ENCODE results near the gene TSKS.

DNA sequence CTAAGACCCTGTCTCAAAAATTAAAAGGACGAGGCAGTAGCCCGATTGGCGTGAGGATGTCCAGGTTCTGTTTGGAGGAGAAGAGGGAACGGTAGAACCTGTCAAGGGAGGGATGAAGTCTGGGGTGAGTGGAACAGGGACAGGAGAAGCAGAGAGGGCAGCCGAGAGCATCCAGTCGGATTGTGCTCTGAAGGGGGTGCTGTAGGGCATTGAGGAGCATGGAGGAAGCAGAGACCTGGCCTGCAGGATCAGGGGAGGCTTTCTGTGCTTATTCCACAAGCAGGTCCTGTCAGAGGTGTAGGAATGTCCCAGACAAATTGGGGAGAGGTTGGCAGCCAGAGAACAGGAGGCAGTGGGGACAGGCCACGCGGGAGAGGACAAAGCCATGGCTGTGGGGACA, 17.8 kb upstream of the TSKS start:
- TF ChIP-seq, protein P1, sequence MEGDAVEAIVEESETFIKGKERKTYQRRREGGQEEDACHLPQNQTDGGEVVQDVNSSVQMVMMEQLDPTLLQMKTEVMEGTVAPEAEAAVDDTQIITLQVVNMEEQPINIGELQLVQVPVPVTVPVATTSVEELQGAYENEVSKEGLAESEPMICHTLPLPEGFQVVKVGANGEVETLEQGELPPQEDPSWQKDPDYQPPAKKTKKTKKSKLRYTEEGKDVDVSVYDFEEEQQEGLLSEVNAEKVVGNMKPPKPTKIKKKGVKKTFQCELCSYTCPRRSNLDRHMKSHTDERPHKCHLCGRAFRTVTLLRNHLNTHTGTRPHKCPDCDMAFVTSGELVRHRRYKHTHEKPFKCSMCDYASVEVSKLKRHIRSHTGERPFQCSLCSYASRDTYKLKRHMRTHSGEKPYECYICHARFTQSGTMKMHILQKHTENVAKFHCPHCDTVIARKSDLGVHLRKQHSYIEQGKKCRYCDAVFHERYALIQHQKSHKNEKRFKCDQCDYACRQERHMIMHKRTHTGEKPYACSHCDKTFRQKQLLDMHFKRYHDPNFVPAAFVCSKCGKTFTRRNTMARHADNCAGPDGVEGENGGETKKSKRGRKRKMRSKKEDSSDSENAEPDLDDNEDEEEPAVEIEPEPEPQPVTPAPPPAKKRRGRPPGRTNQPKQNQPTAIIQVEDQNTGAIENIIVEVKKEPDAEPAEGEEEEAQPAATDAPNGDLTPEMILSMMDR (IDR thresholded peaks at IDR 0.05; ENCODE audit: low read length), result no peak
- no peak for TF ChIP-seq EZH2 (optimal IDR thresholded peaks at IDR 0.05; ENCODE audit: low read depth, low read length)
